Osteoblast (primary cell): Measurements from ENCODE around the gene MIB2. TPM values are rescaled to one million over a fixed set of nuclear protein-coding genes. Genes with fewer than 3 reads are reported as not detected.

ENCODE experiments used
- DNase-seq: peaks from one replicate; pipeline ENCODE4 v3.0.0; 2011; ENCODE audit warnings: low spot score, mixed read lengths; ENCODE audit not compliant: insufficient read length; ENCODE audit errors: missing footprints
- H2AFZ ChIP-seq: 2 replicates; pipeline ENCODE4 v1.6.0; 2011; ENCODE audit warnings: mild to moderate bottlenecking, low read length
- H3K27ac ChIP-seq: 2 replicates; pipeline ENCODE4 v1.5.1; 2011; ENCODE audit warnings: mild to moderate bottlenecking, low read depth, low read length, moderate library complexity
- H3K27me3 ChIP-seq: 2 replicates; pipeline ENCODE4 v1.6.0; 2012; ENCODE audit warnings: mild to moderate bottlenecking, control low read depth, inconsistent platforms, low read length, moderate library complexity; ENCODE audit not compliant: insufficient read depth
- H3K36me3 ChIP-seq: 2 replicates; pipeline ENCODE4 v1.5.1; 2011; ENCODE audit warnings: mild to moderate bottlenecking, low read length, control low read depth, moderate library complexity; ENCODE audit not compliant: insufficient read depth
- H3K4me1 ChIP-seq: 2 replicates; pipeline ENCODE4 v1.5.1; 2011; ENCODE audit warnings: mild to moderate bottlenecking, low read length, control low read depth, moderate library complexity; ENCODE audit not compliant: insufficient read depth
- H3K4me2 ChIP-seq: 2 replicates; pipeline ENCODE4 v1.6.0; 2011; ENCODE audit warnings: mild to moderate bottlenecking, low read length; ENCODE audit not compliant: insufficient read depth
- H3K4me3 ChIP-seq: fragments of 200-600 bp; sonication (generic); 3 replicates; pipeline ENCODE4 v1.5.1; 2012; ENCODE audit warnings: mild to moderate bottlenecking, low read length, inconsistent platforms; ENCODE audit not compliant: insufficient read depth
- H3K79me2 ChIP-seq: 2 replicates; pipeline ENCODE4 v1.6.0; 2012; ENCODE audit warnings: mild to moderate bottlenecking, low read length, control low read depth, inconsistent platforms; ENCODE audit not compliant: insufficient read depth
- H3K9me3 ChIP-seq: 2 replicates; pipeline ENCODE4 v1.5.1; 2011; ENCODE audit warnings: low read depth, low read length, control low read depth
- H4K20me1 ChIP-seq: 2 replicates; pipeline ENCODE4 v1.6.0; 2012; ENCODE audit warnings: mild to moderate bottlenecking, low read length, control low read depth; ENCODE audit not compliant: insufficient read depth
- total RNA-seq: library from RNA; depleted of rRNA; stranded (reverse); fragments of >200 nt; gene quantifications from 2 replicates; pipeline ENCODE4 v1.2.3, GENCODE V29; 2012
- TF ChIP-seq, protein P1 (sequence below): IDR thresholded peaks from 2 replicates; pipeline ENCODE4 v1.5.1; 2011; ENCODE audit warnings: mild to moderate bottlenecking, low read depth, low read length, moderate library complexity; ENCODE audit errors: extremely low read depth

Gene MIB2
- total RNA-seq, 1 donor = 80.7 TPM

DNA sequence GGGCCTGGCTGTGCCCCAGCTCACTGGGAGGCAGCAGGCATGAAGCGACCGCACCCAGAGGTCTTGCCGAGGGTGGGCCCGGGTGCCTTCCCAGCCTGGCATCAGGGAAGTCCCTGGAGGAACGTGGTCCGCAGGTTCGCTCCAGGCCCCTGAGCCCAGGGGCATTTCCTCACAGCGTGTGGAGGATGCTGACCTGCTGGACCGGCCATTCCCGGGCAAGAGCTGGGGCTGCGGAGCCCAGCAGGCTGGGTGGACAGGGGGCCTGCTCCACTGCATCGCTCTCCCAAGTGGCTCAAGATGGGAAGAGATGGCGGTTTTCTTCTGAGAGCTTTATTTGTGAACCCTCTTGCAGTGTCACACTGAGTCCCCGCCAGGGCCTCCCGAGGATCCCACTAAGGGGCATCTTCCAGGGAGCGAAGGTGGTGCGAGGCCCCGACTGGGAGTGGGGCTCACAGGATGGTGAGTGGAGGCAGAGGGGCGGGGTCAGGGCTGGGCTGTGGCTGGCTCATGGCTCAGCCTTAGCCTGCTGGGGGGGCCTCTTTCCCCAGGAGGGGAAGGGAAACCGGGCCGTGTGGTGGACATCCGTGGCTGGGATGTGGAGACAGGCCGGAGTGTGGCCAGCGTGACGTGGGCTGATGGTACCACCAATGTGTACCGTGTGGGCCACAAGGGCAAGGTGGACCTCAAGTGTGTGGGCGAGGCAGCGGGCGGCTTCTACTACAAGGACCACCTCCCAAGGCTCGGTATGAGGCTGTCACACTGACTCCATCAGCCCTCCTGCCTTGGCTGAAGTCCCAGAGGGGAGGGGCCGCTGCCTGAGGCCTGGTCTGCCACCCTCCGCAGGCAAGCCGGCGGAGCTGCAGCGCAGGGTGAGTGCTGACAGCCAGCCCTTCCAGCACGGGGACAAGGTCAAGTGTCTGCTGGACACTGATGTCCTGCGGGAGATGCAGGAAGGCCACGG lies 9.4 kb downstream of the MIB2 start:
- Histone ChIP-seq H2AFZ (no peak overlapping the region), H3K79me2 (peaks cover 4% of the 10 kb centered on the region), H3K27ac (no peak overlapping the region), H3K36me3 (no peaks in the 10 kb centered on the region), H3K4me1 (no peaks in the 10 kb centered on the region), H3K9me3 (no peaks in the 10 kb centered on the region), H3K27me3 (no peaks in the 10 kb centered on the region), H4K20me1 (peaks cover 17% of the 10 kb centered on the region), H3K4me2 (no peak overlapping the region), H3K4me3 (no peak overlapping the region)
- DNase-seq = peak; percentile 88
- TF ChIP-seq, protein P1, sequence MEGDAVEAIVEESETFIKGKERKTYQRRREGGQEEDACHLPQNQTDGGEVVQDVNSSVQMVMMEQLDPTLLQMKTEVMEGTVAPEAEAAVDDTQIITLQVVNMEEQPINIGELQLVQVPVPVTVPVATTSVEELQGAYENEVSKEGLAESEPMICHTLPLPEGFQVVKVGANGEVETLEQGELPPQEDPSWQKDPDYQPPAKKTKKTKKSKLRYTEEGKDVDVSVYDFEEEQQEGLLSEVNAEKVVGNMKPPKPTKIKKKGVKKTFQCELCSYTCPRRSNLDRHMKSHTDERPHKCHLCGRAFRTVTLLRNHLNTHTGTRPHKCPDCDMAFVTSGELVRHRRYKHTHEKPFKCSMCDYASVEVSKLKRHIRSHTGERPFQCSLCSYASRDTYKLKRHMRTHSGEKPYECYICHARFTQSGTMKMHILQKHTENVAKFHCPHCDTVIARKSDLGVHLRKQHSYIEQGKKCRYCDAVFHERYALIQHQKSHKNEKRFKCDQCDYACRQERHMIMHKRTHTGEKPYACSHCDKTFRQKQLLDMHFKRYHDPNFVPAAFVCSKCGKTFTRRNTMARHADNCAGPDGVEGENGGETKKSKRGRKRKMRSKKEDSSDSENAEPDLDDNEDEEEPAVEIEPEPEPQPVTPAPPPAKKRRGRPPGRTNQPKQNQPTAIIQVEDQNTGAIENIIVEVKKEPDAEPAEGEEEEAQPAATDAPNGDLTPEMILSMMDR = no peak

DNA sequence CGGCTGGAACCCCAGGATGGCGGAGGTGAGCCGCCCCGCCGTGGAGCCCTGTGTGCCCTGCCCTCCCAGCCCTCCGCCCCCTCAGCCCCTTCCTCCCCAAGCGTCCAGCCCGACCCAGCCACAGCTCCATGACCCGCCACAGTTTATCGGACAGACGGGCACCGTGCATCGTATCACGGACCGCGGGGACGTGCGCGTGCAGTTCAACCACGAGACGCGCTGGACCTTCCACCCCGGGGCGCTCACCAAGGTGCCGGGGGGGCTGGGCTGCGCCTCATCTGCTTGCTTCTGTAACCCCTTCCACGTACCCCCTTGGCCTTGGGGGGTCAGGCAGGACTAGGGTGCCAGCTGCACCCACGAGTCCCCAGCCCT lies 10.1 kb downstream of the MIB2 start:
- TF ChIP-seq, protein P1 = no peak
- no peaks in the 10 kb centered on the region for H3K36me3 ChIP-seq
- no peaks in the 10 kb centered on the region for H3K4me1 ChIP-seq
- peak; percentile 81 for DNase-seq
- no peaks in the 10 kb centered on the region for H3K27me3 ChIP-seq
- no peaks in the 10 kb centered on the region for H3K9me3 ChIP-seq
- no peak overlapping the region for H3K4me3 ChIP-seq
- no peak overlapping the region for H2AFZ ChIP-seq
- peaks cover 15% of the 10 kb centered on the region for H4K20me1 ChIP-seq
- H3K4me2 ChIP-seq = no peak overlapping the region
- H3K79me2 ChIP-seq = no peaks in the 10 kb centered on the region
- H3K27ac ChIP-seq = no peak overlapping the region

DNA sequence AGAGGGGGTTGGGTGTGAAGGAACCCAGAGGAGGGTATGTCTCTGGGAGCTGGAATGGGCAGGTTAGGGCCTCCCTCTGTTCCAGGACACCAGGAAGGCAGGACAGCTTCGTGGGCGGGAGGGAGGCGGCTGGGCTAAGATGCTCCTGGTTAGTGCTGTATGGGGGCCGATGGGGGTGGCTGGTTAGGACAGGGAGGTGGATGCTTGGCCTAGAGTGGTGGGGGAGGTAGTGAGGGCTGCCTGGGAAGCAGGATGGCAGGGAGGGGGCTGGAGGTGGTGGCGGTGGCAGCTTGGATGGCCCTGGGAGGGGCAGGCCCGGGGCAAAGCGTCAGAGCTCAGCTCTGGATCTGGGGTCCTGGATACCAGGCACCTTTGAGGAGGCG lies 10.5 kb downstream of the MIB2 start:
- Histone ChIP-seq H3K4me3 (no peak overlapping the region), H3K4me1 (no peaks in the 10 kb centered on the region), H3K36me3 (no peaks in the 10 kb centered on the region), H4K20me1 (peaks cover 11% of the 10 kb centered on the region), H3K79me2 (no peaks in the 10 kb centered on the region), H3K27me3 (no peaks in the 10 kb centered on the region), H3K27ac (no peak overlapping the region), H2AFZ (no peak overlapping the region), H3K4me2 (no peak overlapping the region), H3K9me3 (no peaks in the 10 kb centered on the region)
- peak; percentile 90 for DNase-seq
- TF ChIP-seq, protein P1 = no peak

DNA sequence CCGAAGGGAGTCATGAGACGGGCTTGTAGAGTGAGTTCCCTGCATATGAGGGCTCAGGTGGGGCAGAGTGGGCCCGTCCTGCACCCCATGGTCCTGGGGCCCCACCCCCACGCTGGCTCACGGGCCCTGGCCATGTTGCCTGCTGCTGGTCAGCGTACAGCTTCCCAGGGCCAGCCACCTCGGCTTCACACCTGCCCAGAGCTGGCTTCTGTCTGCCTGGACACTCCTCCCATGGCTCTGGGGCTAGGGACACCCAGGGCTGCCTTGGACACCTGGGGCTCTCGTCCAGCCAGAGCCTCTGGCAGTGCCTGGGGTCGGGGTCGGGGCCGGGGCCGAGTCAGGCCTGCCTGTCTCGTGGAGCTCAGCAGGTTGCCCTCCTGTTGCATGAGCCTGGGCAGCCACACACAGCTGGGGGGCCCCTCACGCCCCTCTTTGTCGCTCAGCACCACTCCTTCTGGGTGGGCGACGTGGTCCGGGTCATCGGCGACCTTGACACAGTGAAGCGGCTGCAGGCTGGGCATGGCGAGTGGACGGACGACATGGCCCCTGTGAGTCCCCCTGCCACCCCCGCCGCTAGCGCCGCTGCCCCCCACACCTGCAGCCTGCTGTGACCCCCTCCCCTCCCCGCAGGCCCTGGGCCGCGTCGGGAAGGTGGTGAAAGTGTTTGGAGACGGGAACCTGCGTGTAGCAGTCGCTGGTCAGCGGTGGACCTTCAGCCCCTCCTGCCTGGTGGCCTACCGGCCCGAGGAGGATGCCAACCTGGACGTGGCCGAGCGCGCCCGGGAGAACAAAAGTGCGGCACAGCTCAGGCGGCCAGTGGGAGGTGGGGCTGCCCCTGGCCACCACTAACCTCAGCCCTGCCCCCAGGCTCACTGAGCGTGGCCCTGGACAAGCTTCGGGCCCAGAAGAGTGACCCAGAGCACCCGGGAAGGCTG lies 11.2 kb downstream of the MIB2 start:
- Histone ChIP-seq H3K4me2 (no peak overlapping the region), H3K79me2 (no peaks in the 10 kb centered on the region), H3K36me3 (no peaks in the 10 kb centered on the region), H4K20me1 (peaks cover 11% of the 10 kb centered on the region), H3K27ac (no peak overlapping the region), H3K4me3 (no peak overlapping the region), H3K9me3 (no peaks in the 10 kb centered on the region), H3K4me1 (no peaks in the 10 kb centered on the region), H2AFZ (no peak overlapping the region), H3K27me3 (peaks cover 4% of the 10 kb centered on the region)
- TF ChIP-seq, protein P1 = no peak
- peak; percentile 89 for DNase-seq
